ENCODE data around the gene CYBRD1.
A peak's percentile ranks its signal among the peaks of the same experiment; 100 is the strongest.
"Not testable (repeated sequence)": the region's sequence is repeated elsewhere in the genome, so short reads cannot be mapped to it uniquely, and the experiment has no call there.

The CYBRD1 gene

DNA sequence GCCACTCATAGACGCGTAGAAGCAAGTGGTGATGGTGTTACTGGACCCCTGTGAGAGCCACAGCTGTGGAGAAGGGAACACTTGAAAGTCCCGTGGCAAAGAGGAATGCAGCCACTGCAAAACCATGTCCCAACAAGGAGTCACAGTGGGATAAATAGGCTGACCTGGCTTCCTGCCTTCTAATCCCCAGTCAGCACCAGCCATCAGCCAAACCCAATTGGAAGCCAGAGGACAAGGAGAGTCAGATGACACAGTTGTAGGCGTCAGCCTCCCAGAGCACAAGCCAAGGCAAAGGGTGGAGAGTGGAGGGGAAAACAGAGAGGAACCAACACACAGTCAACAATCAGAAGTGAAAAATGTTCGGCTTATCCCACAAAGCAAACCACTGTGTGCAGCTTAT is 5.5 kb upstream of the CYBRD1 start:
- no peak for DNase-seq

DNA sequence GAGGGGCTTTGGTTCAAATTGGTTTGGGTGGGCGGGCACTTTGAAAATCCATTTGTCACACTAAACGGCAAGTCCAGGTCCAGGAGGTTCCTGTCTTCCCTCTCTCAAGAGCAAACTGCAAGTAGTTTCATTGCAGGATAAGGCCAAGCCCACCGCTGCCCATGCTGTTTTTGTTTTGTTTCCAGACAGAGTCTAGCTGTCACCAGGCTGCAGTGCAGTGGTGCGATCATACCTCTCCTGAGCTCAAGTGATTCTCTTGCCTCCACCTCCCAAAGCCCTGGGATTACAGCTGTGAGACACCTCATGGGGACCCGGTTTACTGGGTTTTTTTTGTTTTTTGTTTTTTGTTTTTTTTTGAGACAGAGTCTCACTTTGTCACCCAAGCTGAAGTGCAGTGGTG is 1.8 kb upstream of the CYBRD1 start:
- no peak for DNase-seq

DNA sequence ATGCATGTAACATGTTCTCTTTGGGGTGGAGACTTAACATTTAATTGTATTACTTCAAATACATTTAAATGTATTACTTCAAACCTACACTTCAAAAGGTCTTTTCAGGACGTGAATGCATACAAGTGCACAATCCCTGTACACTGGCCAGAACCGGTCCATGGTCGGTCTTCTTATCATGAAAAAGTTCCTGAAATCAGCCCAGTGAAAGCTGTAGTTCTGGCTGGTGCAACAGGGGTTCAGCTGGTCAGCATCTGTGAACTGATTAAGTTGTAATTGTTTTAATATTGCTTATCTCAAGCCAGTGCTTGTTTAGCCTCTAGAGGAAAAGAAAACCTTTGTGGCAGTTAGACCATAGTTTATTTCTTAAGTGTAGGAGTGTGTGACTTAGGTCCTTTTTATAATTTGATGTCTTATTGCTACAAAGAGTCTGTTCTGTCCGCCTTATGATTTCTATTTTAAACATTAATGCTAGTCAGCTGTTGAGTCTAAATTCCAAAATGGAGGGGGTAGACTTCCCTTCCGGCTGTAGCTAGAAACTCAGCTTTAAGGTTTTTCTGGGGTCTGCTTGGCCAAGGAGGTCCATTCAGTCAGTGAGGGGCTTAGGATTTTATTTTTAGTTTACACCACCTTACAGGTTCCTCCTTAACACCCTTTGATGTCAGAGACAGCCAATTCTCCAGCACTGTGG is 768 bp upstream of the CYBRD1 start:
- no peak for DNase-seq

DNA sequence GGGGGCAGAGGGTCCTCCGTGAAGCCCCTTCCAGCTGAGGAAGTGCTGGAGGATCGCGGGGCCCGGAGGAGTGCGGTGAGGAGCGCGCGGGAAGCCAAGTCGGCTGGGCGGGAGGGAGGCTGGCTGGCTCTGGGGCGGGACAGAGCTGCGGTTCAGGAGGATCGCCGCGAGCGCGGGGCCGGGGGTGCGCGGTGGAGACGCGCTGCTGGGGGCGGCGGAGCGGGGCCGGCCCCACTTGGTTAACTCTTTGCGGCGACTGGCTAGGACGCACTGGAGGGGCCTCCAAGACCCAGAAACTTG is 464 bp downstream of the CYBRD1 start:
- DNase-seq: peak in 1 of 2 donors; percentile 40

DNA sequence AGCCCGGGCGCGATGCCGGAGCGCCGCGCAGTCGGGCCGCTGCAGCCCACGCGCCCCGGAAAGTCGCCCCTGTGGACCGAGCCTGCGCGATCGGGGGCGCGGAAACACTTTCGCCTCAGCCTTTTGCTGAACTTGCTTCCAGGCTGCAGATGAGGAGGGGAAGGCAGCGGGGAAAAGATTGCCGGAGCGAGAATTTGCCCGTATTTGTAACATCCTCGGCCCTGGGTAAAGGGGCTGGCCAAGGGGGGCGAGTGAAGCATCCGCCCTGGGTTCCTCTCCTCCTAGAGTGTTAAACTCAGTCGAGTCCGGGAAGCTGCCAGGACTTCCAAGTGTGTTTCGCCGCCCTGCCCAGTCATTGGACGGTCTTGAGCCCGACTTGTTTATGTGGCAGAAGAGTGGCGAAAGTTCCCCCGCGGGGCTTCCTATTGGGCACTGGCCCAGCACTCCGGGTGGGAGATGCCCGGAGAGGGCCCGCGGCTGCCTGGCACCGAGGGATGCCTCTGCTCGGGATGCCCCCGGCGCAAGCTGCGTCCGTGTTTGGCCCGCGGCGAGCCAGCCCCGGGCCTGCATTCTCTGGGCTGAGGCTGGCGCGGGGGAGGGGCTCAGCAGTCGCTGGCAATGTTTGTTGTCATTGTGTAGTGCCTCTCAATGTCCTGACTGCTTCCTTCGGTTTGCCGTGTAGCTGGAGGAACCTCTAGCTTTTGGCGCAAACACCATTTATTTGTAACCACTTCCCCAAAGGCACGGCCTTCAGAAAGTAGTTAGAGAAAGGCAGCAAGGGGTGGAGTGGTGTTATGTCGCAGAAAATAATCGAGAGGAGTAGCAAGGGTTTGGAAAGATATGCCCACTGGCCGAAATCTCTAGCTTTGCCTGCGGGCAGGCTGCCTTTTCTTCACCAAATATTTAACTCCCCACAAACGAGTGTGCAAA is 1.1 kb downstream of the CYBRD1 start:
- DNase-seq: peak in 1 of 2 donors; percentile 35

DNA sequence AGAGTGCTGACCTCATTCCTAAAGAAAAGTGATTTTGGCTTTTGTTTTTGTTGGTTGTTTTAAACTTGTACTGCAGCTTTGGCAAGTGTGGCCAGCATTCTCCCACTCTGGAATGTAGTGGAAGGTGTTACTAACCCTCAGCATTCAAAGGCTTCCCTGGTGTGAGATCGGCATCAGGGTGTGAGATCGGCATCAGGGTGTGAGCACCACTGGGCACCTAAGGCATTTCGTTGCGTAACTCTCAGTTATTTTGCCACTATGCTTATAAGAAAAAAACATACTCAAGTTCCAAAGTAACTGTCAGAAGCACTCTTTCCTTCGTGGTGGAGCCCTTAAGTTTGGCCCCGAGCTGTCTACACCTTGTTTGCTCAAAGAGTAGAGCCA is 1.7 kb downstream of the CYBRD1 start:
- no peak for DNase-seq

DNA sequence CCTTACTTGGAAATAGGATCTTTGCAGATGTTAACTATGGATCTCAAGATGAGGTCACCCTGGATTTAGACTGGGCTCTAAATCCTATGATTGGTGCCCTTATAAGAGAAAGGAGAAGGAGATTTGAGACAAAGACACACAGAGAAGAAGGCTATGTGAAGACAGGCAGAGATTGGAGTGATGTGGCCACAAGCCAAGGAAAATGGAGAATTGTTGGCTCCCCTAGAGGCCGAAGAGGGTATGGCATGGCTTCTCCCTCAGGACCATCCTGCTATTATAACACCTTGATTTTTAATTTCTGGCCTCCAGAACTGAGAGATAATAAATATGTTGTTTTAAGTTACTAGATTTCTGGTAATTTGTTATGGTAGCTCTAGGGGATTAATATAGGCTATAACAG is 7.6 kb downstream of the CYBRD1 start:
- peak; percentile 25 to 44 for DNase-seq

DNA sequence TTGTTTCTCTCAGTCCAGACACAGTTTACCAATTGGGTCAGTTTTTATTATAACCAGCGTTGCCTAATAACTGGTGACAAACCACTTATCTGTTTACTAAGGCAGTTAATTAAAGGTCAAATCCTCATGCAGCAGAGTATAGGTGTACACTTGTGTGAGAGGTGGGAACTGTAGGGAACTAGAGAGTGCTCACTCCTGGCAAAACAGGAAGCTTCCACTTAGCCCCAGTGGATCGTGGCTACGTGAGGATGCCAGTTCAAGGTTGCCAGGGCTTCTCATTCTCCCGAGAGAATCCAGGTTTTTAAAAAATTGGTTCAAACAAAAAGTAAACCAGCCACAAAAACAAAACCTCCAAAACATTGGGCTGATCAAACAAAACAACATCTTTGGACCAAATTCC is 8.1 kb downstream of the CYBRD1 start:
- DNase-seq: no peak

DNA sequence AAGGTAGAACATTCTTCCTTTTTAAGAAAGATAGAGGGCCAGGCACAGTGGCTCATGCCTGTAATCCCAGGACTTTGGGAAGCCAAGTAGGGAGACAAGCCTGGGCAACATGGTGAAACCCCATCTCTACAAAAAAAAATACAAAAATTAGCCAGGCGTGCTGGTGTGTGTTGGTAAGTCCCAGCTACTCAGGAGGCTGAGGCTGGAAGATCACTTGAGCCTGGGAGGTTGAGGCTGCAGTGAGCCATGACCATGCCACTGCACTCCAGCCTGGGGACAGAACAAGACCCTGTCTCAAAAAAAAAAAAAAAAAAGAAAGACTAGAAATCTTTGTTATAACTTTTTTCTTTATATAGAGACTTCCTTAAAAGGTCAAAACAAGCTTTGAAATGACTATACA is 8.6 kb downstream of the CYBRD1 start:
- not testable (repeated sequence) for DNase-seq

DNA sequence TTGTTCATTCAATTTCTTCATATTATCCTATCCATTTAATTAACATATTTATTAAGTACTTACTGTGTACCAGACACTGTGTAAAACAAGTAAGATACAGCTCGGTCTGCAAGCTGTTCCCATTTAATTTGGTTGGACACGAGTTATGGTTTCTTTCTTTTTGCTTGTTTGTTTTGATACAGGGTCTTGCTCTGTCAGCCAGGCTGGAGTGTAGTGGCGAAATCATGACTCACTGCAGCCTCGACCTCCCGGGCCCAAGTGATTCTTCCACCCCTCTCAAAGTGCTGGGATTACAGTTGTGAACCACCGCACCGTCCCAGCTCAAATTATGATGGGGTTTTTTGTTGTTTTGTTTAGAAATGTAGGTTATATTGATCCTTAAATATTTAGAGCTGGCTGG is 9.0 kb downstream of the CYBRD1 start:
- DNase-seq: no peak

DNA sequence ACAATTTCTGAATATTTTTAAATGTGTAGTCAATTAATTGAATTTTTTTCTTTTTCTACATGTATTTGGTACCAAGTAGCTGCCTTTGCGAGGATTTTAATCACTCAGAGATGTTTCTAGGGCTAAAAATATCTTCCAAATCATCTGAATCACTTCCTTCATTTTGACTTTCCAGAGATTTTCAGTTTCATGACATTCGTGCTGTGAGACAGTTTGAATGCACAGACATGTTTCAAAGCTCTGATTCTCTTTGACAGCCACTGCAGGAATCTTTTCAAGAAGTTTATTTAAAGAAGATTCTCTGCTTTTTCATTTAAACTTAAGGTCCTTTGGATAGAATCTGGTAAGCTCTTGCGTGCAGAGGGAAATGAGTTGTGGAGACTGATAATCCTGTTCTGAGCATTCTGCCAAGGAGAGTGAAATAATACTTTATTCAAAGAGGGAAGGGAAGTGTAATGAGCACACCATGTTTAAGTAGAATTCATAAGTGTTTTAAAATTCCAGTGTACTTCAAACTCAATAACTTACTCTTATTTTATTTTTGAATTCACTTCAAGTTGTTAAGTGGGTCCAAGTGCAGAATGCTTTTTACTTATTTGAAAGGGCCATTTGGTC is 9.7 kb downstream of the CYBRD1 start:
- no peak for DNase-seq

DNA sequence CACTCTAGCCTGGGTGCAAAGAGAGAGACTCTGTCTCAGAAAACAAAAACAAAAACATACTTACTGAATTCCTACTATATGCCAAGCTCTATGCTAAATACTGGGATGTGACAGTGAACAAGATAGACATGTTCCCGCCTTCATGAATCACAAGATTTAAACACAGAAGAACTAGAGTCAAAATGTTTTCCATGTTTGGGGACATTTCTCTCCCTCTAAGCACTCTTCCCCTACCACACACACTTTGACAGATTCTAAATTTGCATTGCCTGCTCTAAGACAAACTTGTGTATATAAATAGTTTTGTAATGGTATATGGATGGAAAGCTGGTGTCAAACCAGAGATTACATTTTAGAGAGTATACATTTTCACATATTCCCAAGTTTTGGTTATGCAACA is 11.1 kb downstream of the CYBRD1 start:
- no peak for DNase-seq

DNA sequence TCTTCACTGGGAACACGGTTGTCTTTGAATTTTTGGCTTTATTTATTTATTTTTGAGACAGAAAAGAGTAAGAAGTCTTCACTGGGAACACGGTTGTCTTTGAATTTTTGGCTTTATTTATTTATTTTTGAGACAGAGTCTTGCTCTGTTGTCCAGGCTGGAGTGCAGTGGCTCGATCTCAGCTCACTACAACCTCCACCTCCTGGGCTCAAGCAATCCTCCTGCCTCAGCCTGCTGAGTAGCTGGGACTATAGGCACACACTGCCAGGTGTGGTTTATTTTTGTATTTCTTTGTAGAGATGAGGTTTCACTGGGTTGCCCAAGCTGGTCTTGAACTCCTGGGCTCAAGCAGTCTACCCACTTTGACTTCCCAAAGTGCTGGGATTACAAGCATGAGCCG is 13.3 kb downstream of the CYBRD1 start:
- not testable (repeated sequence) for DNase-seq

DNA sequence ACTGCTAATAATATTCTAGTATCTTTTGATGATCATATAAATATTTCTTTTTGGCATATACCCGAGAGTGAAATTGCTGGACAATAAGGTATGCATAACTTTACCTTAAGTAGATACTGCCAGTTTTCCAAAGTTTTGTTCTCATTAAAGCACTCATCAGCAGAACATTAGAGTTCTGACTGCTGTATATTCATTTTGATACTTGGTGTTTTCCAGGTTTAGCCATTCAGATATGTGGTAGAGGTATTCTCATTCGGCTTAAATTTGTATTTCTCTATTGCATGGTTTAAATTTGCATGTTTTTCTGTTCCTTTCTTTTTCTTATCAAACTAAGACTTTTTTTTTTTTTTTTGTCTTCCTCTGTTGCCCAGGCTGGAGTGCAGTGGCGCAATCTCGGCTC is 18.2 kb downstream of the CYBRD1 start:
- DNase-seq: no peak

DNA sequence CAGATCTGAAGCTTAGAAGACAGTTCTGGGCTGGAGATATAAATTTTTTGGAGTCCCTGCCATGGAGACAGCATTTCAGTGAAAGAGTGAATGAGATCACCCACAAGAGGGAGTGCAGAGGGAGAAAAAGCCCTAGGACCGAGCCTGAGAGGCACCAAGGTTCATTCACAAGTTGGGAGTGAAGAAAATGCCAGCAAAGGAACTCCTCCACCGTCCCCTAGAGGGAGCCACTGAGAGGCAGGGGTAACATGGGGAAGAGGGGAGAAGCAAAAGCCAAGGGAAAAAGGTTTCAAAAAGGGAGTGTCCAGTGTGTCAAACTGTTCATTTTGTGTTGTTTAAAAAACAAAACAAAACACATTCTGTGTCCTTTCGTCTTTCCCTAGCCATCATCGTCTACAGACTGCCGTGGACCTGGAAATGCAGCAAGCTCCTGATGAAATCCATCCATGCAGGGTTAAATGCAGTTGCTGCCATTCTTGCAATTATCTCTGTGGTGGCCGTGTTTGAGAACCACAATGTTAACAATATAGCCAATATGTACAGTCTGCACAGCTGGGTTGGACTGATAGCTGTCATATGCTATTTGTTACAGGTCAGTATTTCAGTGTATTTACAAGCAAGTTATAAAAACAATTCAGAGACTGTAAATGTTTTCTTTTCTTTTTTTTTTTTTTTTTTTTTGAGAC is 19.1 kb downstream of the CYBRD1 start:
- DNase-seq: peak in 1 of 2 donors; percentile 10

DNA sequence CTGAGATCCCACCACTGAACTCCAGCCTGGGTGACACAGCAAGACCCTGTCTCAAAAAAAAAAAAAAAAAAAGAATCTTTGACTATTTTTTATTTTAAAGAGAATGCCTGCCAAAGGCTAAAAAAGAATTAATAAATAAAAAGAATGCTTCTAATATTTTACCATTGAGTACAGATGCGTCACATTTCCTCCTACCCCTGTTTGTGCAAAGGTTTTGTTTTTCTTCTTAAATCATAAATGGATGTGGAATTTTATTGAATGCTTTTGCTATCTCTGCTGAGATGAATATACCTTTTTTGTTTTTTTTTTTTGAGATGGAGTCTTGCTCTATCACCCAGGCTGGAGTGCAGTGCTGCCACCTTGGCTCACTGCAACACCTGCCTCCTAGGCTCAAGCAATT is 22.8 kb downstream of the CYBRD1 start:
- DNase-seq: no peak

DNA sequence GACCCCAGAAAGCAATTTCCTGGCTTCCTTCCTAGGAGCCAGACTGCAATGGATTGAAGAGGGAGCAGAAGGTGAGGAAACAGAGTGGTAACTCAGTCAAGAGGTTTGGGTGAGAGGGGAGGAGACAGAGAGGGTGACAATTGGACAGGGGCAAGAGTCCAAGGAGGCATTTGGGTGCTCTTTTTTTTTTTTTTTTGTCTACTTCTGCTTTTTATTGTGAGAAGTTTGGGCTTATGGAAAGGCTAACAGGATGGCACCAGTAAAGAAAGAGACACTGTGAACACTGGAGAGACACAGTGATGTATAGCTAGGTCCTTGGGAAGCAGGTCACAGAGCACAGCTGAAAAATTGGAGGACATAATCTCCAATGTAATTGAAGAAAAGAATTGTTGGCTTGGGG is 25.0 kb downstream of the CYBRD1 start:
- no peak for DNase-seq

DNA sequence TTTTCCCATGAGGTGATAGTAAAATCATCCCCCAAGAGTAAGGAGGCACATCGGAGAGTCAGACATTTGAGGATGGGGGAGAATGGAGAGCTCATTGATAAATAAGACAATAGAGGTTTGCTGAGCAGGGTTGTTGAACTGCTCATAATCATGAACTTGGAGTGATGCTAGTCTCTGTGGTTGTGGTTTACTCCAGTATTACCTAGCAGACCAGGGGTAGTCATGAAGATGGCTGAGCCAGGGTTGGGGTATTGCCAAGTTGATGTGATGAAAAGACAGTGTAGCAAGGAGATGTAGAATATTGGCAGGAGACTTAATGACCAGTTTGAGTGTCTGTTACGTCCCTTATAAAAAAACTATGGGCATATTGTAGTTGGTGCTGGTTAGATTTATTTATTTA is 25.4 kb downstream of the CYBRD1 start:
- DNase-seq: no peak

DNA sequence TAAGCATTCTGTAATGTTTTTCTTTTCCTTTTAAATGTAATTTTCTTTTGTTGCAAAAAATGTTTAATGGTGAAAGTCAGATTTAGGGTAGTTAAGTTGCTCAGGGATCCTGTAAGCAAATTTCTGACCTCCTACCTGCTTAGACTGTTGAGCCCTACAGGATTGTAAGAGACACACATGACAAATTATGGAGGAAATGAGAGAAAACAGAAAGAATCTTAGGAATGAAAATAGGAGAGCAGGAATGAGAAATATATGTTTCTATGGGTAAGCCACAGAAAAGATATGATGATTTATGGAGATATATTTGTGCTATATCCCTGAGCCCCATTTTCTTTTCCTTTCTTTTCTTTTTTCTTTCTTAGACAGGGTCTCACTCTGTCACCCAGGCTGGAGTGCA is 28.3 kb downstream of the CYBRD1 start:
- no peak for DNase-seq

DNA sequence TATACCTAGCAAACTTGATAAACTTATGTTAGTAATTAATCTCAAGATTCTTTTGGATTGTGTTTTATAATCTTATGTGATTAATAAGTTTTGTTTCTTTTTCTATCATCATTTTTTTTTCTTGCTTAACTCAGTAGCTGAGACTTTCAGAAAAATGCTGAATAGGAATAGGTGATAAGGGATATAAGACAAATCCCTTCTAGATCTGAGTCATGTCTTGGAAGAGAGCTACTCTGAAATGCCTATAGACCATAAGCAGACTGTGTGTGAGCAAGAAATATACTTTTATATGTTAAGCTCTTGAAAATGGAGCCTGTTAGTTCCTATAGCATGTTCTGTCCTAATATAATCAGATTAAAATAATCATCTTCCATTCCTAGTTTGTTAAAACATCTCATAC is 29.6 kb downstream of the CYBRD1 start:
- DNase-seq: no peak

DNA sequence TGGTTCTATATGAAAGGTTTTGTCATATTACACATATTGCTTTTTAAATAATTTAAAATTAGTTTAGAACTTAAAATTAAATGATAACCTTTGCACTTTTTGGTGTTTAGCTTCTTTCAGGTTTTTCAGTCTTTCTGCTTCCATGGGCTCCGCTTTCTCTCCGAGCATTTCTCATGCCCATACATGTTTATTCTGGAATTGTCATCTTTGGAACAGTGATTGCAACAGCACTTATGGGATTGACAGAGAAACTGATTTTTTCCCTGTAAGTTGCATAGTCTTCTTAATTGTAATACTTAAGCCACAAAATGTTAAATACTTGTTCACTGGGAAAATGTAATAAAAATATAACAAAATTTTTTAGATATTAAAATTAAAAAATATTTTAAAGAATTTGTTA is 31.0 kb downstream of the CYBRD1 start:
- no peak for DNase-seq

DNA sequence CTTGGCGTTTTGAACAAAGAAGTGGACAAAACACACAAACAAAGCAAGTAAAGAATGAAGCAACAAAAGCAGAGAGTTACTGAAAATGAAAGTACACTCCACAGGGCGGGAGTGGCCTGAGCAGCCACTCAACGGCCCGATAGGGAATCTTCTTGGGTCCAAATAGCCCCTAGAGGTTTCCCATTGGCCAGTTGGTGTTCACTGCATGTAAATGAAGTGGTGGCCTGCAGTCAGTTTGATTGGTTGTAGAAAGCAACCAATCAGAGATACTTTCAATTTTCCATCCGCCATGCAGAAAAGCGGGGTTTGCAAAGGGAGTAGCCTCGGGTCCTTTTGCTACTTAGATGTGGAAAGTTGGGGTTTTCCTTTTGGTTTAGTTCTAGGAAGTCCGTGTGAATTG is 31.6 kb downstream of the CYBRD1 start:
- no peak for DNase-seq

DNA sequence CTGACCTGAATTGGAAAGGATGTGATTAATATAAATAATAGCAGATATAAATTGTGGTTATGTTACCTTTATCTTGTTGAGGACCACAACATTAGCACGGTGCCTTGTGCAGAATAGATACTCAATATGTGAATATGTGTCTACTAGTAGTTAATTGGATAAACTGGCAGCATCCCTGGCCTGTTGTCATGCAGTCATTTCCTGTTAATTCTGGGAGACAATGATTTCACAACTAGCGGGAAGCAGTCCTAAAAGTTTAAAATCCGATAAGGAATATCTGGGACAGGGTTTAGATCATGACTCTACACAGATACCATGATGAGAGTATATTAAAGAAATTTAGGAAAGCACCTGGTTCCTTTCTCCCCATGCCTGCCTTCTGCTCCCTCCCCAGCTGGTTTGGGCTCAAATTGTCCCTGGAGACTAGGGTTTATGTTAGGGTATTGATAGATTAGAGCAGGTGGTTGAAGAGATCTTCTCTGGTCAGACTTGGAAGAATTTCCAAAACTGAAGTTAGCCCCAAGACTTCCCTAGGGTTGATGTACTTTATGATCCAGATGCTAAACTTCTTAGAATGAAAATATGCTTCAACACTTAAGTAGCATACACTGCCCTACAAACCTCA is 32.8 kb downstream of the CYBRD1 start:
- DNase-seq: no peak
